Globus pallidus (tissue), 1 donor: ENCODE data around the gene METTL15.
"Not testable (repeated sequence)": the region's sequence is repeated elsewhere in the genome, so short reads cannot be mapped to it uniquely, and the experiment has no call there.

ENCODE experiments used
- DNase-seq: peaks from one replicate; pipeline ENCODE4 v3.0.0-alpha.2; 2015; ENCODE audit warnings: low spot score

Gene METTL15

DNA sequence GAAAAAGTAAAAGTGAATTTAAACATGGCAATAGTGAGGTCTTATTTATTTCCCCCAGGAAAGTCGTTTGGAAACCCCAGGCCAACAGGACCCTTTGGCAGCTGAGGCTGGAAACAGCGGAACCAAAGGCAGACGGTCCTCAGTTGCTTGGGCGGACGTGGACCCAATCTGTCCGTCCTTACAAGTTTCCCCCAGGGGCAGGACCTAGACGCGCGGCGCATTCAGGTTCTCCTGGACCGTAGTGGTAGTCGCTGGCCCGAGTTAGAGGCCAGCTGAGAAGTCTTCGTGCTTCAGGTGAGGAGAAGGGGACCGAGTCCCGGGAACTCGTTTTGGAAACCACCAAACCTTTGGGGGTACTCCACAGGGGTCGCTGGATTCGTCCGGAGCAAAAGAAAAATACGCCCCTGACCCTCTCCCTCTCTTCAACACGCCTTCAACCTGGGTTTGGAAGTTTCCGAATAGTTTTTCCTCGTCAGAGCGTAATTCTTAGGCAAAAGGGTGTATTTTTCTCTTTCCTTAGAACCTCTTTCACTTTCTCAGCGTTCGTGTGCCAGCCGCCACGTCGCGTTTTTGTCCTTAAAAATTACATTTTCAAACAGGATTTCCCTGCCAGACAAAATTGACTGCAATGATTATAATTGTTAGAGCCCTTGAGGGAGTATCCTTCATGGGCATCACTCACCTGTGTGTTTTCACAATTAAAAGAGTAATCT lies 2.1 kb downstream of the METTL15 start:
- peak; percentile 63 for DNase-seq

GRCh38 chr11:28110821-28111200 lies 2.6 kb downstream of the METTL15 start:
- no peak for DNase-seq

- DNase-seq = no peak
Measured at GRCh38 chr11:28114116-28114515, 5.9 kb downstream of the METTL15 start.

DNA sequence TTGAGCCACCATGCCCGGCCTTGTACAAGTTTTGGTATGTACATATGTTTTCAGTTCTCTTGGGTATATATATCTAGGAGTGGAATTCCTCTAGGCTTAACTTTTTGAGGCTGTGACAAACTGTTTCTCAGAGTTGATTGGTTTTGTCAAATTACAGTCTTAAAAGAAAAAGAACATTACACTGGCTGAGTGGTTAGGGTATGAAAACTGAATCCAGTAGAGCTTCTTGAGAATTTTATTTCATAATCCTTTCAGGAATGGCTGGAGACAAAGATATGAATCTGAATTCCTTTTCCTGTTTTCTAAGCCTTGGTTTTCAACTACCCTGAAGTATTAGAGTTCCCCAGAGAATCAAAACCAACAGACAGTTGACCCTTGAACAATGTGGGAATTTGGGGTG lies 6.5 kb downstream of the METTL15 start:
- no peak for DNase-seq

DNA sequence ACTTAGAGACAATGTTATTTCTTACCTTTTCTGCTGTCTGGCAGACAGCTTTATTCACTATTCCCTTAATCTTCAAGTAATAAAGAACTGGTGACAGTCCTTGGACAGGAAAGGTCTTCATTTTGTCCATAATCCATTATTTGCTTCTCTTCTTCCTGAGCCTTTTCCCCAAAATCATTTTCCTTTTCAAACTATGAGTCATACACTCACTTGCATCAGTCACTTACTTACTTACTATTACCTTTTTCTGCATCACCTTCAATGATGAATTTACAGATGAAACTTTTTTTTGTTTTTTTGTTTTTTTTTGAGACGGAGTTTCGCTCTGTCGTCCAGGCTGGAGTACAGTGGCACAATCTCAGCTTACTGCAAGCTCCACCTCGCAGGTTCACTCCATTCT lies 9.5 kb downstream of the METTL15 start:
- no peak for DNase-seq

DNA sequence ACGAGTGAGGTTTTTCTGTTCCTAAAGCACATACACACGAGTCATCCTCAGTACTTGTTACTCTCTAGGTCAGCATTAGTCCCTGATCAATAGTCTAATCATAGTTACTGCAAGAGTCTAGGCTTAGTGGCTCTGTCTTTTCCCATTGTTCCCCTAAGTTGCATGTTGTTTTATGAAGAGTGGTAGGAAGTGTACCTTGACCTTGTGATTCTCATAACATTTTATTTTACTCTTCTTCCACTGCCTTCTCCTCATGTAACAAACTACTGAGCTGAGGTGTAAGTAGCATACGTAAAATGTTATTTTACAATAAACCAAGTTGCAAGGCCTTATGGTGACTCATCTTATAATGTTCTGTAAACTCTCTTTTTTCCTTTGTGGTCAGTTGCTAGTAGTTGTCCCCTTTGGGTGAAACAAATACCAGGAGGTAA lies 15.0 kb downstream of the METTL15 start:
- no peak for DNase-seq

GRCh38 chr11:28132548-28132947 lies 24.4 kb downstream of the METTL15 start:
- no peak for DNase-seq

DNA sequence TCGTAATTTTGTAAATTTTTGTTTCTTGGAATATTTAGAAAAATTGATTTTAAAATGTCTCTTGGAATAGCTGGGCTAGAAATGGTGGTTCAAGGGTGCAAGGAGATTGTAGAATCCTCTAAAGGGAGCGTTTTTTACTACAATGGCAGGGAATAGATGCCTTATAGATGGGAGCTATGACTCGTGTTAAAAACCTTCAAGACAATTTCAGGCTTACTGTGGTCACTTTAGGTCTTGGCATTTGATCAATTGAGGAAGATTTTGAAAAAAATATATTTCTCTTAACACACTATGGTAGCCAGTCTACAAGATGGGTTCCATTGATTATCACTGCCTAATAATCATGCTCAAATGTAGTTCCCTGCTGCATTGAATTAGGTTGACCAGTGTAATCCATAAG lies 25.0 kb downstream of the METTL15 start:
- DNase-seq = no peak

DNA sequence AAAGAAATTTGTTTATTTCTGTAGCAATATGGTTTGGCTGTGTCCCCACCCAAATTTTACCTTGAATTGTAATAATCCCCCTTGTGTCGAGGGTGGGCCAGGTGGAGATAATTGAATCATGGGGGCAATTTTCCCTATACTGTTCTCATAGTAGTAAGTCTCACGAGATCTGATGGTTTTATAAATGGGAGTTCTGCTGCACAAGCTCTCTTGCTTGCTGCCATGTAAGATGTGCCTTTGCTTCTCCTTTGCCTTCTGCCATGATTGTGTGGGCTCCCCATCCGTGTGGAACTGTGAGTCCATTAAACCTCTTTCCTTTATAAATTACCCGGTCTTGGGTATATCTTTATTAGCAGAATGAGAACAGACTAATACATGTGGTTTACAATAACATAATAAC lies 28.0 kb downstream of the METTL15 start:
- DNase-seq = not testable (repeated sequence)

DNA sequence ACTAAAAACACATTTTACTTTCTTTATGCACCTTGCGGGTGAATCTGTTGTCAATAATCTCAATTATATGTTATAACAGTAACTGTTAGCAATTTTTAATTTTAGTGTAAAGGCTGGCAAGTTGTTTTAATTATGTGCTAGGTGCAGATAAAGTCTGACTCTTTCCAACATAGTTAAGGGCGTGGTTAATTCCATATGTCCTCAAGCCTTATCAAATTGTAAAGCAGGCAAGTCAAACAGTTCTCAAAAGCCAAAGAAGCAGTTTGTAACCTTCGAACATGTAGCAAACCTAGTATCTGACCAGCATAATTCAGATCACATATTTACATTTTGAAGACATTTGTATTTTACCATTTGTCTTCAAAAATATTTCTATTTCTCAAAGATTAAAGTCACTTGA lies 29.2 kb downstream of the METTL15 start:
- no peak for DNase-seq

DNA sequence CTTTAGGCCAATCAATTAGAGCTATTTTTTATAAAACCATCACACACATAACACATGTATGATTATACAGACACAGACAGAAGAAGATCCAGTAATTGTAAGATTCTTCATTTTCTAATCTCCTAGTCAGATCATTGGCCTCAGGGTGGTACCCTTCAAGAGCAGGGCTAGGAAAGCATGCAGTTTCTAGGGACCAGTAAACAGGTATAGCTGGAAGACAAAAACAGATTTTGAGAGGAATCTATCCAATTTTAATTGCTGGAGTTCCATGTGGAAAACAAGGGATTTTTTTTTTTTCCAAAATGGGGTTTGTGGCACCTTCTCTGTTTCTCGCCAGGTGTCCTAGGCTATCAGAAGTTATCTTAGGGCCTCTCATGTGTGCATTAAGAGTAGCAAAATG lies 29.6 kb downstream of the METTL15 start:
- DNase-seq = no peak

- DNase-seq = no peak
Measured at GRCh38 chr11:28139841-28140415, 31.7 kb downstream of the METTL15 start.

- no peak for DNase-seq
Measured at GRCh38 chr11:28140689-28141455, 32.7 kb downstream of the METTL15 start.

GRCh38 chr11:28142724-28143123 lies 34.5 kb downstream of the METTL15 start:
- DNase-seq = no peak

GRCh38 chr11:28144808-28145207 lies 36.6 kb downstream of the METTL15 start:
- no peak for DNase-seq

- DNase-seq = no peak
Measured at GRCh38 chr11:28146123-28146751, 38.0 kb downstream of the METTL15 start.

GRCh38 chr11:28152743-28153142 lies 44.6 kb downstream of the METTL15 start:
- no peak for DNase-seq

DNA sequence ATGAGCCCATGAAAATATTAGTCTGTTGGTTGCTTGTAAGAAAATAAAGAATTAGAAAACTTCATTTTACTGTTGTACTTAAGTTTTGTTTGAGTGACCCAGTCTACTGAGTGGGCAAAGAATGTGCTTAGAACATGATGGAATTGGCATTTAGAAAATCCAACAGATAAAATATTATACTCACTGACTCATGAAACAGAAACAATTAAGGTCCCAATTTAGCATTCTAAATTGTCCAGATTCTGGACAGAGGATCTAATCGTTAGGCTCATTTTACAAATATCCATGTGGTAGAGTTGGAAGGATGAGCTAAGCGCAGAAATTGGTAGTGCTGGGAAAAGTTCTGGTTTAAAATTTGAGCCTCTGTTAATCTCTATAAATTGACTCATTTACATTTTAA lies 45.4 kb downstream of the METTL15 start:
- no peak for DNase-seq

GRCh38 chr11:28168718-28169117 lies 60.5 kb downstream of the METTL15 start:
- DNase-seq = no peak

DNA sequence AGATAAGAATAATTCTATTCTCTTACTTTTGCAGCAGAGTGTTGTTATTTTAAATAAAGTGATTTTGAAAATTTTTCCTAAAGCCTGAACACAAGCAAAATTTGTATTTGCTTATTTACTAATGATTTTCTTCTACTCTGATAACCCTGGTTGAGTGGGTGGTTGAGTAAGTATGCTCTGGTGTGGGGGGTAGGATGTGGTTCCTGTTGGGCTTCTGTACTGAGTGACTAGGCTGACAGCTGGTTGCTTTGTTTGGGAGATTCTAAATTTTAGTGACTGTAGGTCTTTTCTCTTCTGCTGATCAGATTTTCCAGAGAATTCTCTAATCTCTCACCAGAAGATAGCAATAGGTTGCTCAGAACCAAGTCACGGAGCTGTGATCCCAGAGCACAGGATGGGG lies 61.6 kb downstream of the METTL15 start:
- DNase-seq = no peak

DNA sequence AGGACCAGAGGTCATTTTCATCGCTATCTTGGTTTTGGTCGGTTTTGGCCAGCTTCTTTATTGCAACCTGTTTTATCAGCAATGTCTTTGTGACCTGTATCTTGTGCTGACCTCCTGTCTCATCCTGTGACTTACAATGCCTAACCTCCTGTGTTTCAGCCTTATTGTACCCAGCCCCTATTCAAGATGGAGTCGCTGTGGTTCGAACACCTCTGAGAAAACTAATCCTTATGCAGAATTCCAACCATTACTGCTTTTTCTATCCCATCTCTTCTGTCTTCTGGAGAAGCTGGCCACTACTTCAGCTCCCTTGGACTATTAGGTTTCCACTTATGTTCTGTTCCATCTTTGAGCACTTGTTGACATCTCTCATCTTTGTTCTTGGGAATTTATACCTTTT lies 62.6 kb downstream of the METTL15 start:
- no peak for DNase-seq

GRCh38 chr11:28176351-28176750 lies 68.2 kb downstream of the METTL15 start:
- DNase-seq = no peak

- no peak for DNase-seq
Measured at GRCh38 chr11:28195449-28195848, 87.3 kb downstream of the METTL15 start.
